NCI-H1436 (cell line): ENCODE results near the gene MED1.

ENCODE experiments used
- DNase-seq: peaks from one replicate; lab custom pipeline; 2025; lab: John Stamatoyannopoulos, UW

Gene MED1

GRCh38 chr17:39360537-39360936 lies 90.5 kb downstream of the MED1 start:
- DNase-seq, result no peak

GRCh38 chr17:39359994-39360393 lies 91.1 kb downstream of the MED1 start:
- DNase-seq, result no peak

GRCh38 chr17:39357986-39358385 lies 93.1 kb downstream of the MED1 start:
- DNase-seq, result no peak

- DNase-seq, result no peak
These were observed 93.6 kb downstream of the MED1 start for GRCh38 chr17:39357488-39357887.
